Measurements from ENCODE around the gene NOP58. TPM values are rescaled to one million over a fixed set of nuclear protein-coding genes. Genes with fewer than 3 reads are reported as not detected.

Gene NOP58
- total RNA-seq, 2 experiments from 2014 or later, result 124 to 174 TPM

GRCh38 chr2:202249521-202250253, 15.9 kb upstream of the NOP58 start:
- no peak overlapping the region for H3K4me2 ChIP-seq (ENCODE audit: low read length)
- 0 out of 2 replicates have a peak overlapping the region, but pooled peaks have one; percentile 25 for H2AFZ ChIP-seq (ENCODE audit: low read length)
- H3K9me3 ChIP-seq (ENCODE audit: low read length), result no peaks in the 10 kb centered on the region
- no TSS peak for BruUV-seq (replicated peaks)
- intact Hi-C loops (cut with micrococcal nuclease; ENCODE audit: unreplicated experiment), result no loop called here
- no peak overlapping the region for H3K4me3 ChIP-seq (ENCODE audit: low read depth, low read length, poor library complexity, severe bottlenecking)
- no peaks in the 10 kb centered on the region for H3K79me2 ChIP-seq (ENCODE audit: insufficient read depth, low read depth, low read length)
- H3K36me3 ChIP-seq (ENCODE audit: insufficient read depth, low read length), result no peaks in the 10 kb centered on the region
- no peaks in the 10 kb centered on the region for H3K9me2 ChIP-seq (ENCODE audit: insufficient read depth, low read length)
- no peak for TF ChIP-seq CTCF (conservative IDR thresholded peaks at IDR 0.05; ENCODE audit: low read length)
- TF ChIP-seq EZH2phosphoT487 (IDR thresholded peaks at IDR 0.05; ENCODE audit: borderline replicate concordance, low read depth, low read length), result no peak
- peaks cover 6% of the 10 kb centered on the region for H3K4me1 ChIP-seq (ENCODE audit: insufficient read depth, low read length, poor library complexity, severe bottlenecking)
- ChIA-PET POLR2A (interaction anchor here (0.7 to 1.2 kb wide), 2 partner anchors 8 to 619 kb away, joined by 4 read pairs; no protein-coding TSS in a partner anchor), CTCF (ENCODE audit: unreplicated experiment) (no interaction called here)
- H3K27ac ChIP-seq (ENCODE audit: low read depth, low read length, poor library complexity, severe bottlenecking), result no peak overlapping the region
- no peak for DNase-seq (ENCODE audit: low spot score)
- H4K20me1 ChIP-seq (ENCODE audit: insufficient read depth, low read length), result no peaks in the 10 kb centered on the region

GRCh38 chr2:202251494-202251893, 14.1 kb upstream of the NOP58 start:
- Histone ChIP-seq H3K4me2 (ENCODE audit: low read length) (no peak overlapping the region), H3K27ac (ENCODE audit: low read depth, low read length, poor library complexity, severe bottlenecking) (no peak overlapping the region), H3K4me1 (ENCODE audit: insufficient read depth, low read length, poor library complexity, severe bottlenecking) (peaks cover 6% of the 10 kb centered on the region), H3K79me2 (ENCODE audit: insufficient read depth, low read depth, low read length) (no peaks in the 10 kb centered on the region), H3K36me3 (ENCODE audit: insufficient read depth, low read length) (no peaks in the 10 kb centered on the region), H3K9me2 (ENCODE audit: insufficient read depth, low read length) (no peaks in the 10 kb centered on the region), H2AFZ (ENCODE audit: low read length) (no peak overlapping the region), H3K4me3 (ENCODE audit: low read depth, low read length, poor library complexity, severe bottlenecking) (no peak overlapping the region), H4K20me1 (ENCODE audit: insufficient read depth, low read length) (no peaks in the 10 kb centered on the region), H3K9me3 (ENCODE audit: low read length) (no peaks in the 10 kb centered on the region)
- no peak for DNase-seq (ENCODE audit: low spot score)
- ChIA-PET POLR2A (interaction anchor here (0.7 to 0.9 kb wide), 4 partner anchors 10 to 1422 kb away, joined by 3 to 6 read pairs (median 3); no protein-coding TSS in a partner anchor), CTCF (ENCODE audit: unreplicated experiment) (interaction anchor here (0.6 kb wide), 1 partner anchor 48 kb away, joined by 4 read pairs; no protein-coding TSS in a partner anchor)
- BruUV-seq (replicated peaks), result no TSS peak
- no peak for TF ChIP-seq CTCF (conservative IDR thresholded peaks at IDR 0.05; ENCODE audit: low read length)
- TF ChIP-seq EZH2phosphoT487 (IDR thresholded peaks at IDR 0.05; ENCODE audit: borderline replicate concordance, low read depth, low read length), result no peak
- intact Hi-C loops (cut with micrococcal nuclease; ENCODE audit: unreplicated experiment), result no loop called here

- POLR2A ChIA-PET, result no interaction called here
- H3K79me2 ChIP-seq (ENCODE audit: insufficient read depth, low read depth, low read length), result peaks cover 10% of the 10 kb centered on the region
Observed at GRCh38 chr2:202261531-202261930, 4.0 kb upstream of the NOP58 start.

More at GRCh38 chr2:202261531-202261930, 4.0 kb upstream of the NOP58 start:
- no TSS peak for BruUV-seq (replicated peaks)
- no peak overlapping the region for H3K27ac ChIP-seq (ENCODE audit: low read depth, low read length, poor library complexity, severe bottlenecking)
- no peaks in the 10 kb centered on the region for H3K9me3 ChIP-seq (ENCODE audit: low read length)
- TF ChIP-seq CTCF (conservative IDR thresholded peaks at IDR 0.05; ENCODE audit: low read length) (no peak), EZH2phosphoT487 (IDR thresholded peaks at IDR 0.05; ENCODE audit: borderline replicate concordance, low read depth, low read length) (no peak)
- intact Hi-C loops (cut with micrococcal nuclease; ENCODE audit: unreplicated experiment), result no loop called here
- H3K36me3 ChIP-seq (ENCODE audit: insufficient read depth, low read length), result peaks cover 5% of the 10 kb centered on the region
- no peak overlapping the region for H3K4me2 ChIP-seq (ENCODE audit: low read length)
- no peak for DNase-seq (ENCODE audit: low spot score)
- peaks cover 2% of the 10 kb centered on the region; the same call in 1 of the 2 replicates for H4K20me1 ChIP-seq (ENCODE audit: insufficient read depth, low read length)
- no peak overlapping the region for H2AFZ ChIP-seq (ENCODE audit: low read length)
- peaks cover 19% of the 10 kb centered on the region for H3K4me1 ChIP-seq (ENCODE audit: insufficient read depth, low read length, poor library complexity, severe bottlenecking)
- CTCF ChIA-PET (ENCODE audit: unreplicated experiment), result no interaction called here
- no peaks in the 10 kb centered on the region for H3K9me2 ChIP-seq (ENCODE audit: insufficient read depth, low read length)
- H3K4me3 ChIP-seq (ENCODE audit: low read depth, low read length, poor library complexity, severe bottlenecking), result no peak overlapping the region
